GM18519 (cell line): ENCODE data around the gene CASQ1.

Source experiments
- ATAC-seq: cut with Tn5 transposase; IDR thresholded peaks from one replicate; pipeline ENCODE4 v1.9.1; 2021; ENCODE audit warnings: mild to moderate bottlenecking, moderate library complexity; ENCODE audit not compliant: unreplicated experiment, low FRiP score

CASQ1 gene

GRCh38 chr1:160168016-160168415 is 22.4 kb upstream of the CASQ1 start:
- no peak for ATAC-seq

GRCh38 chr1:160168609-160169369 is 21.6 kb upstream of the CASQ1 start:
- no peak for ATAC-seq

- ATAC-seq: no peak
These were observed 20.6 kb upstream of the CASQ1 start for GRCh38 chr1:160169553-160170399.

- no peak for ATAC-seq
These were observed 19.0 kb upstream of the CASQ1 start for GRCh38 chr1:160171354-160171753.

- ATAC-seq: no peak
These were observed 18.4 kb upstream of the CASQ1 start for GRCh38 chr1:160171980-160172379.

- ATAC-seq: no peak
These were observed 13.1 kb upstream of the CASQ1 start for GRCh38 chr1:160177231-160177630.

- no peak for ATAC-seq
These were observed 12.7 kb upstream of the CASQ1 start for GRCh38 chr1:160177667-160178066.

GRCh38 chr1:160178731-160179130 is 11.6 kb upstream of the CASQ1 start:
- ATAC-seq: no peak

- ATAC-seq: no peak
These were observed 11.0 kb upstream of the CASQ1 start for GRCh38 chr1:160179336-160179735.

- no peak for ATAC-seq
These were observed 4.1 kb upstream of the CASQ1 start for GRCh38 chr1:160186246-160186645.

- ATAC-seq: no peak
These were observed 3.6 kb upstream of the CASQ1 start for GRCh38 chr1:160186729-160187128.

GRCh38 chr1:160187407-160187806 is 3.0 kb upstream of the CASQ1 start:
- ATAC-seq: no peak

GRCh38 chr1:160188341-160188740 is 2.0 kb upstream of the CASQ1 start:
- no peak for ATAC-seq

GRCh38 chr1:160191756-160192155 is 1.4 kb downstream of the CASQ1 start:
- ATAC-seq: no peak

- ATAC-seq: no peak
These were observed 1.9 kb downstream of the CASQ1 start for GRCh38 chr1:160192234-160192633.

GRCh38 chr1:160193091-160193819 is 2.9 kb downstream of the CASQ1 start:
- no peak for ATAC-seq

GRCh38 chr1:160193832-160194736 is 3.7 kb downstream of the CASQ1 start:
- no peak for ATAC-seq

- ATAC-seq: no peak
These were observed 4.3 kb downstream of the CASQ1 start for GRCh38 chr1:160194737-160195059.

GRCh38 chr1:160196143-160196542 is 5.8 kb downstream of the CASQ1 start:
- no peak for ATAC-seq

- ATAC-seq: no peak
These were observed 6.9 kb downstream of the CASQ1 start for GRCh38 chr1:160197231-160197630.
